Measurements from ENCODE around the gene DCDC1. TPM values are rescaled to one million over a fixed set of nuclear protein-coding genes. Genes with fewer than 3 reads are reported as not detected.

Gene DCDC1
- total and polyA plus RNA-seq, 12 donors, result 0.01 to 0.18 (median 0.09) TPM; not detected in 9

DNA sequence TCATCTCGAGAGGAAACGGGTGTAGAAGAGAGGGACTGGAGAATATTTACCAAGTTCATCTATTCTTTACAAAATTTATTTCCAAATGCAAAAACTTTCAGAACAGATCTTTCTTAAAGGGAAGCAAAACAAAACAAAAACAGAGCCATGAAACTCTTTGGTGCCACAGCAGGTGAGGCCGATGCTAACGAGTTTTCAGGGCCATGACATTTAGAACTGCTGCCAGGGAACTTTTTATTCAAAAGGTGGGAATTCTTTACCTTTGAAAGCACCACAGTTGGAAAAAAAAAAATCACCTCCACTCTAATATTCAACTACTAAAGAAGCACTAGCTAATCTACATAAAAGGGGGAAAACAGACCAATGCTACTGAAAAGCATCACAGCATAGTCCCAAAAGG lies 230.1 kb downstream of the DCDC1 start:
- TF ChIP-seq, protein P1, sequence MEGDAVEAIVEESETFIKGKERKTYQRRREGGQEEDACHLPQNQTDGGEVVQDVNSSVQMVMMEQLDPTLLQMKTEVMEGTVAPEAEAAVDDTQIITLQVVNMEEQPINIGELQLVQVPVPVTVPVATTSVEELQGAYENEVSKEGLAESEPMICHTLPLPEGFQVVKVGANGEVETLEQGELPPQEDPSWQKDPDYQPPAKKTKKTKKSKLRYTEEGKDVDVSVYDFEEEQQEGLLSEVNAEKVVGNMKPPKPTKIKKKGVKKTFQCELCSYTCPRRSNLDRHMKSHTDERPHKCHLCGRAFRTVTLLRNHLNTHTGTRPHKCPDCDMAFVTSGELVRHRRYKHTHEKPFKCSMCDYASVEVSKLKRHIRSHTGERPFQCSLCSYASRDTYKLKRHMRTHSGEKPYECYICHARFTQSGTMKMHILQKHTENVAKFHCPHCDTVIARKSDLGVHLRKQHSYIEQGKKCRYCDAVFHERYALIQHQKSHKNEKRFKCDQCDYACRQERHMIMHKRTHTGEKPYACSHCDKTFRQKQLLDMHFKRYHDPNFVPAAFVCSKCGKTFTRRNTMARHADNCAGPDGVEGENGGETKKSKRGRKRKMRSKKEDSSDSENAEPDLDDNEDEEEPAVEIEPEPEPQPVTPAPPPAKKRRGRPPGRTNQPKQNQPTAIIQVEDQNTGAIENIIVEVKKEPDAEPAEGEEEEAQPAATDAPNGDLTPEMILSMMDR (IDR thresholded peaks at IDR 0.05), result no peak
- WGBS, 2 donors, result 25 to 52% methylated on average over 4 of the region's 4 CpGs
- no peak overlapping the region for H3K4me3 ChIP-seq
- peaks cover 0 to 16% (median 0%) of the 10 kb centered on the region in 7 donors for H3K27me3 ChIP-seq
- intact Hi-C loops (cut with DNase I), result no loop called here
- ATAC-seq (no peak), DNase-seq (no peak)
- H3K4me1 ChIP-seq, result no peaks in the 10 kb centered on the region
- no peaks in the 10 kb centered on the region for H3K36me3 ChIP-seq
- no peaks in the 10 kb centered on the region for H3K9me3 ChIP-seq
- no peak overlapping the region for H3K27ac ChIP-seq

DNA sequence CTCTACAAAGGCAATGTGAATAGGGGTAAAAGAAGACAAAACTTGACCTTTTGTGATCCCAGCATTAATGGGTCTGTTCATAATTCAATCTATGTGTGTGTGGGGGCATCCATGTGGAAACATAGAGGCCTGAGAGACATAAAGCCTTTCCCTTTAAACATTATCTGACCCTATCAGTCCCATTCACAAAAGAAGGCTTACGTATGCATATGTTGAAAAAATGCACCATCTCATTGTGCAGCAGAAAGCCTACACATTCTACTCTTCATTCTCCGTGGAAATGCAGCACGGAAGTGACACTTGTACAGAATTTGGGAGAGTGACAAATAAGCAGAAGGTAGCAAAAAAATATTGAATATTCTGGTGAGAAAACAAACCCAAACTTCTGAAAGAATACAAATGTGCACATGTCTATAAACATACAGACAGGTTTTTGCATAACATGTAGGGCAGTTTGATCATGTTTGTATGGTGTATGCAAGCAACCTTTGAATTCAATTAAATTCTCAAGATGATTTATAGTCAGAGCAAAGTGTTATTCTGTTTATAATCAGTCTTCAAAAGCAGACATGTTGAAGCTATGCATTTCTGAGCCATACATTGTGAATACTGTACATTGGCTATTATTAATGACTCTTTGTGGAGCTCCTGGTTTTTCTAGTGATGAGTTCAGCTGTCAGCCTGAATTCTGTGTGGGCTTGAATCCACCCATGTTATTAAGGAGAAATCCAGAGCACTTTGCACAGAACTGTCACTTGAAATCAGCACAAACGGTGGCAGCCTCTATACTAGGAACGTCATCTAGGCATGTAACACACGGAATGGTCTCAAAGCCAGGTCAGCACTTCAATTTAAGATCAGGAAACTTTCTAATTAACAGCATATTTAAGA lies 236.8 kb downstream of the DCDC1 start:
- no peak for DNase-seq
- WGBS, 2 donors, result 64 to 67% methylated on average over 6 of the region's 6 CpGs
- Histone ChIP-seq H3K4me1 (no peaks in the 10 kb centered on the region), H3K36me3 (no peaks in the 10 kb centered on the region), H3K27me3 (peaks cover 0 to 4% (median 0%) of the 10 kb centered on the region in 7 donors), H3K9me3 (no peaks in the 10 kb centered on the region), H3K27ac (no peak overlapping the region), H3K4me3 (no peak overlapping the region)
- intact Hi-C loops (cut with DNase I), result no loop called here
- ATAC-seq, result no peak
- TF ChIP-seq, protein P1 (IDR thresholded peaks at IDR 0.05), result no peak

DNA sequence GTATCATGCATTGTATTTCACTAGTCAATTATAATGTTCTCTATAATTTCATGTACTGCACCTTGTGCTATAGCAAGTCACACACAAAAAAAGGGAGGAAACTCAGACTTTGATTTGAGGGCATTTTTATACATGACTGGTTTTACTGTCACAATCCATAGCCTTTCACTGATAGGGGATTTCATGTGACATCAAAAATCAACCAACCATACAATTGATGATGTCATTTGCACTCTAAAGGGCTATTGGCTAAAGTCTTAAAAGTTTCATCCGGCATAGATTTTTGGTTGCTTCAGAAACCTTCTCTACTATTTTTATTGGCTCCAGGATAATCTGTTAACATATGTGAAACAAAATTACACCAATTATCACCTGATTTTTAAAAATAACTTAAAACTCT lies 237.8 kb downstream of the DCDC1 start:
- DNase-seq, result no peak
- Histone ChIP-seq H3K4me3 (no peak overlapping the region), H3K27ac (no peak overlapping the region), H3K4me1 (no peaks in the 10 kb centered on the region), H3K27me3 (peaks cover 0 to 3% (median 0%) of the 10 kb centered on the region in 7 donors), H3K36me3 (no peaks in the 10 kb centered on the region), H3K9me3 (no peaks in the 10 kb centered on the region)
- WGBS, 2 donors, result 48 to 59% methylated on average over 1 of the region's 1 CpG
- intact Hi-C loops (cut with DNase I), result no loop called here
- TF ChIP-seq, protein P1 (IDR thresholded peaks at IDR 0.05), result no peak
- no peak for ATAC-seq

DNA sequence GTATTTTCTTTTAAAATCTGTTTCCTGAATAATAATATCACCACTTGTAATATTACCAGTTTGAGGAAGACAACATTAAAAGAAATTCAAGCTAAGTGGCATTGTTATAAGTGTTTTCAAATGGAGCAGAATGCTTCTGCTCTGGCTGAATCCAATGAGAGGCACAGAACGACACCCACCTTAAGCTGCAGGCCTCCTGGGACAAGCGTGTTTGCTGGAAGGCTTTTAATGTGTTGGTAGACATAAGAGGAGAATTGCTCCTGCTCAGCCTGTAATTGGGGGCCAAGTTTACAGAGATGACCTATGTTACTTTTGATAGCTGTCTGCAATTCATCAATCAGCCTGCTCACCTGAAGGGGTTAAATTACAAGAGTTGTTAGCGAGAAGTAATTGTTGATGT lies 242.2 kb downstream of the DCDC1 start:
- ATAC-seq (no peak), DNase-seq (no peak)
- TF ChIP-seq, protein P1 (IDR thresholded peaks at IDR 0.05), result no peak
- Histone ChIP-seq H3K4me1 (no peaks in the 10 kb centered on the region), H3K27me3 (no peaks in the 10 kb centered on the region), H3K36me3 (no peaks in the 10 kb centered on the region), H3K27ac (no peak overlapping the region), H3K4me3 (no peak overlapping the region), H3K9me3 (peaks cover 0 to 15% (median 3%) of the 10 kb centered on the region in 11 donors)
- WGBS, 2 donors, result 37 to 41% methylated on average over 3 of the region's 3 CpGs
- intact Hi-C loops (cut with DNase I), result no loop called here

All from heart right ventricle (tissue), 16 donors.